Activated CD8-positive, alpha-beta memory T cell treated with anti-CD3 and anti-CD28 coated beads, Interleukin-2, amount 50 U/mL, for 48 hours (primary cell): ENCODE measurements around the gene GXYLT1.
"Not testable (repeated sequence)": the region's sequence is repeated elsewhere in the genome, so short reads cannot be mapped to it uniquely, and the experiment has no call there.

Experiments used
- DNase-seq: peaks from one replicate; pipeline ENCODE4 v3.0.0-alpha.2; 2020

Gene GXYLT1

DNA sequence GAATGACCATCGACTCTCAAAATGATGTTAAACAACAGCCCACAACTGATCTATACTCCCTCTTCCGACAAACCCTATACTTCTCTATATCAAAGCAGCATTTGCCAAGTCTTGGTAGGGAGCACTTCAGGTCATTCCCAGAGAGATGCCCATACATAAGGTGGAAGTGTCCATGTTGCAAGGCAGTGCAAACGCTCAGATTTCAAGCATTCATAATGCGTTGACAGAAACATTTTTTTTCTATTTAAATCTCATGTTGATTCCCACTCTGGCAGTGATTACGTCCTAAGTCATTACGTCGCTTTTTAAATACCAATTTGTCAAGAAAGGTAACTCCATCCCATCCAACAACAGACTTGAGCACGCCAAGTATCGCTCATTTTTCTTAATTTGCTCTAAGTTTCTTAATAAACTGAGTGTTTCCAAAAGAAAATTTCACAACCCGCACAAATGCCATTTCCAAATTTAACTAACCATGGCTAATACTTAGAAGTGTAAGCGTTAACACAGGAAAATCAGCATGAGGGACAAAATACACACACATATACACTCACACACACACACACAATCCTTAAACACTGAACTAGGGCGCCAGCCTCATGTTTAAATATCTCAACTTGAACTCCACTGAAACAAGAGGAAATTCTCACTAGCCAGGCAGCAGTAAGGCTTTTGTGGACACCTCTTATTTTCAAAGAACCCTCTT lies 1.1 kb downstream of the GXYLT1 start:
- DNase-seq, result no peak

DNA sequence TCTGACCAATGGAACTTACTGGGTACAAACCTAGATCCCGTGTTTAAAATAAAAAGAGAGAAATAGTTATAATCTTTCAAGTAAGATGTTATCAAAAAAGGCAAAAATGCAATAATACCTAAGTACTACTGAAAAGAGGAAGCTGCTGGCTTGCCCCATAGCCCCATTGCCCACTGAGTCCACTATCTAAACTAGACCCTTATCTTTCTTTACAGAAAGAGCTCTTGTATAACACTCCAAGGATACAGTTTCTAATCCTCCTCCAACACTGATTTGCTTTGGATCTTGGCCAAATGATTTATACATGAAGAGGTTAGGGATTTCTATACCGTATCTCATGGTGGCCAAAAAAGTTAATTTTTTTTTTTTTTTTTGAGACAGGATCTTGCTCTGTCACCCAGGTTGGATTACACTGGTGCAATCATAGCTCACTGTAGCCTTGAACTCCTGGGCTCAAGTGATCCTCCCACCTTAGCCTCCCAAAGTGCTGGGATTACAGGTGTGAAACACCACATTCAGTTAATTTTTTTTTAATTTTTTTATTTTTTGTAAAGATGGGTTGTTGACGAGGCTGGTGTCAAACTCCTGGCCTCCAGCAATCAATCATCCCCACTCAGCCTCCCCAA lies 2.6 kb downstream of the GXYLT1 start:
- DNase-seq, result no peak

DNA sequence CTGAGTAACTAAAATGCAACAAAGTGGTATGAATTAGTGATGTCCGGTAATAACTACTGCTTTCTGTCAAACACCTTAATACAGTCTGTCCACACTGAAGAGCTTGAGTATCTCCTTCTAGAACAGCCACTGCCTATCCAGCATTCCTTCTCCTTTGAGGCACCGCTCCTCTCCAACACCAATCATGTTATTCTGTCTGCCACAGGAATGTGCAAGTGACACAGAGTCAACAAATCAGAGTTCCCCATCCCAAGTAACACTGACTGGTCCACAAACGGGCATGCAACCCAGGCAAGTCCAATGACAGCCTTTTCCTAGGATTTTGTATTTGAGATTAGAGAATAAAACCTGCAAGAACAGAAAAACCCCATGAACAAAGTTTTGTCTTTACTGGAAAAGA lies 3.8 kb downstream of the GXYLT1 start:
- no peak for DNase-seq

GRCh38 chr12:42135259-42135814 lies 9.3 kb downstream of the GXYLT1 start:
- DNase-seq, result no peak

DNA sequence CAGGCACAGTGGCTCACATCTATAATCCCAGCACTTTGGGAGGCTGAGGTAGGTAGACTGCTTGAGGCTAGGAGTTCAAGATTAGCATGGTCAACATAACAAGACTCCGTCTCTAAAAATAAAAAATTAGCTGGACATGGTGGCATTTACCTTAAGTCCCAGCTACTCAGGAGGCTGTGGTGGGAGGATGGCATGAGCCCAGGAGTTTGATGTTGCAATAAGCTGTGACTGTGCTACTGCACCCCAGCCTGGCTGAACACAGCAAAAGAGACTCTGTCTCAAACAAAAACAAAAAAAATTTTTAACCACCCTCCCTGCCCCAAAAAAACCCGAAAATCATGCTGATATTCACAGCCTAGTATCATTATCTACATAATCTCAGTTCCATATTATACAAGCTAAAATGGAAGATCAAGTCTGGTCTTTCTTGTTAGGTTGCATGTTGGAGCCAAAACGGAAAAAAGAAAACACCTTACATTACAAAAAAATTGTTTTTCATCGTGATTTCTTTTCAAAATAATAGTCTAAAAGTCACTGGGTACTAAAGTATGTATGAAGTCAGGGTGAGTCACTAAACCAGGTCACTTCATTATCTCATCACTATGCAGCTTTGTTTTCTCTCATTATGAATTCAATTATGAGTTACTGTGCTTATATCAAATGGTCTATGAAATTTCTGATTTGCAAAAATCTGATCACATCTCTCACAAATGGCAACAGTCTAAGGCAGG lies 13.8 kb downstream of the GXYLT1 start:
- DNase-seq, result no peak

- DNase-seq, result no peak
These were observed 15.0 kb downstream of the GXYLT1 start for GRCh38 chr12:42129595-42130204.

- no peak for DNase-seq
These were observed 15.8 kb downstream of the GXYLT1 start for GRCh38 chr12:42128888-42129287.

- no peak for DNase-seq
These were observed 16.3 kb downstream of the GXYLT1 start for GRCh38 chr12:42128327-42128726.

DNA sequence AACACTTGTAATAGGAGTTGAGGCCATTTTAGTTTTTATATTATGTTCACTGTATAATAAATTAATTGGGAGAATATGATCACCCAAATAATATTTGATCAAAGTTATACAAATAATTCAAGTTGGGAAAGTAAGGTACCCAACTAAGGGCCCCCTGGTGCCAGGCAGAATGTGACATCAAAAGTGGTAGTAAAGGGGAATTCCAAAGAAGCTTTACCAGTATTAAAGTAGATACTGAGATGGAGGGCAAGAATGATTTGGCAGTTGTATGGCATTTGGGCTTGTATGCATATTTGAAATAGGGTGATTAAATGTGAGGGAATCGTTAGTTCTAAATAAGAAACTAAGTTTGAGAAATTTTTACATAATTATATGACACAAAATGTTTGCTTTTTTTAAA lies 17.7 kb downstream of the GXYLT1 start:
- DNase-seq, result no peak

DNA sequence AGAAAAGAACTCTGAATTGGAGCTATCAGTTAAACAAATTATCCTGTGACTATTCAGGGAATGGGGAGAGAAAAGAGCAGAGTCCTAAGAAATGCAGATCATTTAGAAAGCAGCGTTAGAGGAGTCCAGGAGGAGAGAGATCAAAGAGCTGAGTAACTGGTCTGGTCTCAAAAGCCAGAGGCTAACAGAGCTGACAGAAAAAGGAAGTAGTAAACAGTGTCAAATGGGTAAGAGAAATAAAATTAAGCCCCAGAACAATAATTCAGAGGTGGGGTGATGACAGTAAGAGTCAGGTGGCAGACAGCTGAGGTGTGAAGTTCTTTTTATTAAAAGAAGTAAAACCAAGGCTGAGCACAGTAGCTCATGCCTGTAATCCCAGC lies 19.3 kb downstream of the GXYLT1 start:
- no peak for DNase-seq

- no peak for DNase-seq
These were observed 19.8 kb downstream of the GXYLT1 start for GRCh38 chr12:42124764-42125387.

DNA sequence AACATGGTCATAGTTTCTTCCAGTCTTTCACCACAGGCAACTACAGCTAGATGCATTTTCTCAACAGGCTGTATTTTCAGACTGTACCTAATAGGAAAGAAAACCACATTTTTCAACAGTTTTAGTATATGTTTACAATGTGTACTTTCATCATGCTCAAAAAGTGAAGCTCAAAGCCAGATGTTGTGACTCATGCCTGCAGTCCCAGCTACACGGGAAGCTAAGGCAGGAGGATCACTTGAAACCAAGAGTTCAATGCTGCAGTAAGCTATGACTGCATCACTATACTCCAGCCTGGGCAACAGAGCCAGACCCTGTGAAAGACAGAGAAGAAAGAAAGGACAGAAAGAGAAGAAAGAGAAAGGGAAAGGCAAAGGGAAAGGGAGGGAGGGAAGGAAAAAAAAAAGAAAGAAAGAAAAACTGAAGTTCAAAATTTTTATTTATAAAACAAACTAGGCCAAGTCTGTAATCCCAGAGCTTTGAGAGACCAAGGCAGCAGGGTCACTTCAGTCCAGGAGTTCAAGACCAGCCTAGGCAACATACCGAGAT lies 25.5 kb downstream of the GXYLT1 start:
- DNase-seq, result no peak

GRCh38 chr12:42118136-42118879 lies 26.4 kb downstream of the GXYLT1 start:
- DNase-seq, result no peak

DNA sequence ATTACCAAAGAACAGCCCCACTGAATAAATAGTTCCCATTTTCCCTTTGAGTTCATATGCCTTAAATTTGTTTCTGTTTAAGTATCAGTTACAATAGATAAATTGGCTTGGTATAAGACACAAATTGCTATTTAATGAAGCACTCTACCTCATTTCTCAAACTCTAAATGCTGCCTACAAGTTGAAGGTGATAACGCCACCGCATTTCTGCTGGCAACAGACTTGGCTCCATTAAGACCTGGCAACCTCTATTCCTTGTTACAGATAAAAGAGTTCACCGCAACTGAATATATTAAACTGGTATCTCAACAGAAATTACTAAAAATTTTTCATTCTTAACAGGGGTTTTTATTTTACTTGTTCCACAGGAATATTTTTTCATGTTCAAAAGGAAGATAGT lies 35.6 kb downstream of the GXYLT1 start:
- DNase-seq, result no peak

- DNase-seq, result not testable (repeated sequence)
These were observed 37.9 kb downstream of the GXYLT1 start for GRCh38 chr12:42106791-42107190.

- DNase-seq, result no peak
These were observed 39.9 kb downstream of the GXYLT1 start for GRCh38 chr12:42104784-42105183.

DNA sequence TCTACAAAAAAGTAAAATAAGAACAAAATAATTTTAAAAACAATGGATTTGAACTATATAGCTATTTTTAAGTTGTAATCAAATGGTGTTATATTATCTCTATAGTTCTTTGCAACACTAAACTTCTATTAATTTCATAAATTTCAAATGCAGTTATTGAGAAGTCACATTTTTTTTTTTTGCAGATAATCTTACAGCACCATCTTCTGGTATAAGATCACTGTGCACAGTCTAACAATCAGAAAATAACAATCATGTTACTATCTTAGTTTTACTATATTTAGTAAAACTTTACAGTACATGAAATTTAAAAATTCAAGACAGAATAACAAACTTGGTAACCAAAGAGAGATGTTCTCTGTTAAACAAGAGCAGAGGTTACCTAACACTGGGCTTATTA lies 40.6 kb downstream of the GXYLT1 start:
- no peak for DNase-seq

GRCh38 chr12:42103155-42103554 lies 41.5 kb downstream of the GXYLT1 start:
- no peak for DNase-seq

DNA sequence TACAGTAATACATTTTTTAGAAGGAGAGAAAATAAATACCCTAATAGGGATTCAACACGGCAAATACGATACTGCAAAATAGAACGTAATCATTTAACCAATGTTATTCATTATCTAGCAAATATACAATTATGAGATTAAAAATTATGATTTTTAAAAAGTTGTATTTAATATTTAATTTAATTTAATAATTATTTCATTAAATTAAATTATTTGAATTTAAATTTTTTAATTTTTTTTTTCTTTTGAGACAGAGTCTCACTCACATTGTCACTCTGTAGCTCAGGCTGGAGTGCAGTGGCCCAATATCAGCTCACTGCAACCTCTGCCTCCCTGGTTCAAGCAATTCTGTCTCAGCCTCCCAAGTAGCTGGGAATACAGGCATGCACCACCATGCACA lies 42.0 kb downstream of the GXYLT1 start:
- no peak for DNase-seq

DNA sequence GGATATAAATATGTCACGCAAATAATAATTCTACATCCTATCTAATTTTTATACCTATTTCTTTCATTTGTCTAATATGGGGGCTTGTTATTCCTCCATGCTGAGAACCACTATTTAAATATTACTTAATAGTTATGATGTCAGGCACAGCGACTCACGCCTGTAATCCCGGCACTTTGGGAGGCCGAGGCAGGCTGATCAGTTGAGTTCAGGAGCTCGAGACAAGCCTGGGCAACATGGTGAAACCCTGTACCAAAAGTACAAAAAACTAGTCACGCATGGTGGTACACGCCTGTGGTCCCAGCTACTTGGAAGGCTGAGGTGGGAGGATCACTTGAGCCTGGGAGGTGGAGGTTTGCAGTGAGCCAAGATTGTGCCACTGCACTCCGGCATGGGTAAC lies 45.2 kb downstream of the GXYLT1 start:
- DNase-seq, result no peak

GRCh38 chr12:42097971-42098370 lies 46.7 kb downstream of the GXYLT1 start:
- no peak for DNase-seq

DNA sequence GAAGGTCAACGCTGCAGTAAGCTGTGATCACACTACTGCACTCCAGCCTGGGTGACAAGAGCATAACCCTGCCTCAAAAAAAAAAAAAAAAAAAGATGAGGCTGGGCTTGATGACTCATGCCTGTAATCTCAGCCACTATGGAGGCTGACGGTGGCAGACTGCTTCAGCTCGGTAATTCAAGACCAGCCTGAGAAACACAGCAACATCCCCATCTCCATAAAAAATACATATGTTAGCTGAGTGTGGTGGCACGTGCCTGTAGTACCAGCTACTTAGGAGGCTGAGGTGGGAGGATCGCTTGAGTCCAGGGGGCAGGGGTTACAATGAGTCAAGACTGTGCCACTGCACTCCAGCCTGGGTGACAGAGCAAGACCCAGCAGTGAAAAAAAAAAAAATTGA lies 50.4 kb downstream of the GXYLT1 start:
- no peak for DNase-seq
